OCI-LY1 (cell line): ENCODE results near the gene ANKS1A.
"Not testable (repeated sequence)": the region's sequence is repeated elsewhere in the genome, so short reads cannot be mapped to it uniquely, and the experiment has no call there.

Experiments
- H2AFZ ChIP-seq: fragments of 200-600 bp; sonication (generic), shearing (Covaris generic); 2 replicates; pipeline ENCODE4 v1.6.0; 2014; ENCODE audit warnings: antibody characterized with exemption, mild to moderate bottlenecking, low read length
- H3F3A ChIP-seq: fragments of 200-600 bp; sonication (generic), shearing (Covaris generic); 2 replicates; pipeline ENCODE4 v1.6.0; 2014; ENCODE audit warnings: mild to moderate bottlenecking, antibody characterized with exemption, low read length, moderate library complexity; ENCODE audit not compliant: insufficient read depth
- H3K27ac ChIP-seq: fragments of 200-600 bp; sonication (generic); 2 replicates; pipeline ENCODE4 v1.5.1; 2014; ENCODE audit warnings: low read length, mixed run types, mild to moderate bottlenecking, low read depth; ENCODE audit not compliant: poor library complexity, severe bottlenecking
- H3K27me3 ChIP-seq: fragments of 200-600 bp; sonication (generic); 2 replicates; pipeline ENCODE4 v1.6.0; 2014; ENCODE audit warnings: antibody characterized with exemption, mild to moderate bottlenecking, low read length, moderate library complexity; ENCODE audit not compliant: insufficient read depth
- H3K36me3 ChIP-seq: fragments of 200-600 bp; sonication (generic); 2 replicates; pipeline ENCODE4 v1.6.1; 2014; ENCODE audit warnings: mild to moderate bottlenecking, antibody characterized with exemption, low read length, moderate library complexity, mixed read lengths; ENCODE audit not compliant: insufficient read depth
- H3K4me1 ChIP-seq: fragments of 200-600 bp; sonication (generic); 2 replicates; pipeline ENCODE4 v1.5.1; 2014; ENCODE audit warnings: mild to moderate bottlenecking, low read length, moderate library complexity; ENCODE audit not compliant: insufficient read depth, severe bottlenecking
- H3K4me2 ChIP-seq: fragments of 200-600 bp; sonication (generic), shearing (Covaris generic); 2 replicates; pipeline ENCODE4 v1.6.1; 2014; ENCODE audit warnings: low read length
- H3K4me3 ChIP-seq: fragments of 200-600 bp; sonication (generic); 2 replicates; pipeline ENCODE4 v1.5.1; 2014; ENCODE audit warnings: low read length, low read depth, mild to moderate bottlenecking, mixed read lengths; ENCODE audit not compliant: poor library complexity, severe bottlenecking
- H3K79me2 ChIP-seq: fragments of 200-600 bp; shearing (Covaris generic); 2 replicates; pipeline ENCODE4 v1.6.1; 2016; ENCODE audit warnings: mixed run types, low read length, mixed read lengths; ENCODE audit not compliant: insufficient read depth
- H3K9ac ChIP-seq: fragments of 200-600 bp; sonication (generic), shearing (Covaris generic); 2 replicates; pipeline ENCODE4 v1.6.1; 2014; ENCODE audit warnings: mild to moderate bottlenecking, low read length, mixed read lengths
- H3K9me2 ChIP-seq: fragments of 200-600 bp; sonication (generic), shearing (Covaris generic); 2 replicates; pipeline ENCODE4 v1.6.1; 2014; ENCODE audit warnings: low read depth, mild to moderate bottlenecking, low read length, mixed read lengths
- H3K9me3 ChIP-seq: fragments of 200-600 bp; shearing (Covaris generic); 2 replicates; pipeline ENCODE4 v1.6.1; 2014; ENCODE audit warnings: low read length, mixed read lengths
- H4K20me1 ChIP-seq: fragments of 200-600 bp; sonication (generic), shearing (Covaris generic); 2 replicates; pipeline ENCODE4 v1.6.0; 2016; ENCODE audit warnings: mild to moderate bottlenecking, low read length; ENCODE audit not compliant: insufficient read depth
- EZH2 ChIP-seq: fragments of 200-600 bp; sonication (generic), shearing (Covaris generic); IDR thresholded peaks from 2 replicates; pipeline ENCODE4 v1.8.0; 2017; ENCODE audit warnings: borderline replicate concordance, mixed run types, mild to moderate bottlenecking, antibody characterized with exemption, low read length, moderate library complexity, mixed read lengths
- TF ChIP-seq, protein P1 (sequence below): fragments of 200-600 bp; sonication (generic), shearing (Covaris generic); IDR thresholded peaks from 2 replicates; pipeline ENCODE4 v1.5.1; 2017; ENCODE audit warnings: mild to moderate bottlenecking, antibody characterized with exemption, low read length, moderate library complexity, mixed read lengths

Gene ANKS1A

DNA sequence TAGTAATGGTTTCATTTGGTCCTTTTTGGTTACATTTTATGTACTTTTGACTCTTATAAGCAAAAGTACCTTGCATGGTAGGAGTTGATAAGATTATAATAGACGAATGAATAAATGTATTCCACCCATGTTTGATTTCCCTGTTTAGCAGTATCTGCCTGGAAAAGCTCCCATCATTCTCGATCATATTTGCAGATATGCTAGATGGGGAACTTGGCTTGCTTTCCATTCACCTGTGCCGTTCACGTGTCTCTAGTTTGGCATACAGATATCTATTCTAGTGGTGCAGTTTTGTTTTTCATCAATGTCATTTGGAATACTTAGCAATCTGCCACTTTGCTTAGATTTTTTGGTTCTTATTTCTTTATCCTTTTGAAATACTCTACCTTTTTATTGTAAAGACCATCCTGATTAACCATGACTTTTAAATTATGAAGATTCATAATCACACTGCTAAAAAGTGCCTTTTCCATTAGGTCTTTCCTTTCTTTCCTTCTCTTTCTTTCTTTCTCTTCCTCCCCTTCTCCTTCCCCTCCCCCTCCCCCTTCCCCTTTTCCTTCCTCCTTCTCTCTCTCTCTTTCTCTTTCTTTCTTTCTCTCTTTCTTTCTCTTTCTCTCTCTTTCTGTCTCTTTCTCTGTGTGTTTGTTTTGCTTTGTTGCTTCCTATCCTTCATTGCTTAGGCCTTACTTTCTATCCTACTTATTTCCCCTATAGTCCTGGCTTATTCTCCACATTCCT is 40.4 kb downstream of the ANKS1A start:
- H3K4me3 ChIP-seq, result no peak overlapping the region
- no peak overlapping the region for H3K9ac ChIP-seq
- no peak overlapping the region for H3K27ac ChIP-seq
- H2AFZ ChIP-seq, result no peak overlapping the region
- H3F3A ChIP-seq, result no peaks in the 10 kb centered on the region
- no peaks in the 10 kb centered on the region for H3K79me2 ChIP-seq
- no peak for TF ChIP-seq EZH2
- TF ChIP-seq, protein P1, sequence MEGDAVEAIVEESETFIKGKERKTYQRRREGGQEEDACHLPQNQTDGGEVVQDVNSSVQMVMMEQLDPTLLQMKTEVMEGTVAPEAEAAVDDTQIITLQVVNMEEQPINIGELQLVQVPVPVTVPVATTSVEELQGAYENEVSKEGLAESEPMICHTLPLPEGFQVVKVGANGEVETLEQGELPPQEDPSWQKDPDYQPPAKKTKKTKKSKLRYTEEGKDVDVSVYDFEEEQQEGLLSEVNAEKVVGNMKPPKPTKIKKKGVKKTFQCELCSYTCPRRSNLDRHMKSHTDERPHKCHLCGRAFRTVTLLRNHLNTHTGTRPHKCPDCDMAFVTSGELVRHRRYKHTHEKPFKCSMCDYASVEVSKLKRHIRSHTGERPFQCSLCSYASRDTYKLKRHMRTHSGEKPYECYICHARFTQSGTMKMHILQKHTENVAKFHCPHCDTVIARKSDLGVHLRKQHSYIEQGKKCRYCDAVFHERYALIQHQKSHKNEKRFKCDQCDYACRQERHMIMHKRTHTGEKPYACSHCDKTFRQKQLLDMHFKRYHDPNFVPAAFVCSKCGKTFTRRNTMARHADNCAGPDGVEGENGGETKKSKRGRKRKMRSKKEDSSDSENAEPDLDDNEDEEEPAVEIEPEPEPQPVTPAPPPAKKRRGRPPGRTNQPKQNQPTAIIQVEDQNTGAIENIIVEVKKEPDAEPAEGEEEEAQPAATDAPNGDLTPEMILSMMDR, result no peak
- no peak overlapping the region for H3K4me2 ChIP-seq
- no peaks in the 10 kb centered on the region for H3K4me1 ChIP-seq
- no peaks in the 10 kb centered on the region for H3K9me2 ChIP-seq
- no peaks in the 10 kb centered on the region for H3K9me3 ChIP-seq
- no peaks in the 10 kb centered on the region for H3K36me3 ChIP-seq
- H4K20me1 ChIP-seq, result no peaks in the 10 kb centered on the region; the same call in 1 of the 2 replicates
- H3K27me3 ChIP-seq, result no peaks in the 10 kb centered on the region

DNA sequence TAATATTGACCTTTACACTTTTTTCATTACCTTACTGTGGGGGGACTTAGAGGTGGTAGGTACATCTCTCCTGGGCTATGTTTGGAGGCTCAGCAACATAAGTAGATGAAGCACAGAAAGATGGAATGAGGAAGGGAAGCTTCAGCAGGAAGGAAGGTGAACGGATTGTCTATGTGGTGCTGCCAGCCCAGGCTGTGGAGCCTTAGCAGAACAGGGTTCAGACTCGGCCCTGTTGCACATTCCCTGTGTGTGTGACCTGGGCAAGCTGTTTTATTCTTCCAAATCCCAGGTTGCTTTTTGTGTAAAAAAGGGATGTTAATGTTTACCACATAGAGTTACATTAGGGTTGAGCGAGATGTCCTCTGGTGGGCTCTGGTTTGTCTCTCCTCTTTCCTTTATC is 41.2 kb downstream of the ANKS1A start:
- H4K20me1 ChIP-seq, result no peaks in the 10 kb centered on the region; the same call in 1 of the 2 replicates
- H3K9ac ChIP-seq, result no peak overlapping the region
- no peaks in the 10 kb centered on the region for H3K4me1 ChIP-seq
- no peak overlapping the region for H3K27ac ChIP-seq
- H3K27me3 ChIP-seq, result no peaks in the 10 kb centered on the region
- TF ChIP-seq, protein P1, result no peak
- no peak for TF ChIP-seq EZH2
- H3F3A ChIP-seq, result no peaks in the 10 kb centered on the region
- H3K9me3 ChIP-seq, result no peaks in the 10 kb centered on the region
- H3K36me3 ChIP-seq, result no peaks in the 10 kb centered on the region
- H3K9me2 ChIP-seq, result no peaks in the 10 kb centered on the region
- H3K4me2 ChIP-seq, result no peak overlapping the region
- no peak overlapping the region for H3K4me3 ChIP-seq
- H2AFZ ChIP-seq, result no peak overlapping the region
- H3K79me2 ChIP-seq, result no peaks in the 10 kb centered on the region

DNA sequence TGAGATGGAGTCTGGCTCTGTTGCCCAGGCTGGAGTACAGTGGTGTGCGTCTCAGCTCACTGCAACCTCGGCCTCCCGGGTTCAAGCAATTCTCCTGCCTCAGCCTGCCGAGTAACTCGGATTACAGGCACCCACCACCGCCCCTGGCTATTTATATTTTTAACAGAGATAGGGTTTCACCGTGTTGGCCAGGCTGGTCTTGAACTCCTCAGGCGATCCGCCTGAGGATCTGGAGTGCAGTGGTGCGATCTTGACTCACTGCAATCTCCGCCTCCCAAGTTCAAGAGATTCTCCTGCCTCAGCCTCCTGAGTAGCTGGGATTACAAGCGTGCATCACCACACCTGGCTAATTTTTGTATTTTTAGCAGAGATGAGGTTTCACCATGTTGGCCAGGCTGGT is 43.1 kb downstream of the ANKS1A start:
- H3K4me1 ChIP-seq, H4K20me1 ChIP-seq, H3K27me3 ChIP-seq, H3K36me3 ChIP-seq, H3K9me2 ChIP-seq, H3K79me2 ChIP-seq, H3K4me2 ChIP-seq, H2AFZ ChIP-seq, H3K9ac ChIP-seq, H3K27ac ChIP-seq, H3K4me3 ChIP-seq, H3K9me3 ChIP-seq, H3F3A ChIP-seq: not testable (repeated sequence)

DNA sequence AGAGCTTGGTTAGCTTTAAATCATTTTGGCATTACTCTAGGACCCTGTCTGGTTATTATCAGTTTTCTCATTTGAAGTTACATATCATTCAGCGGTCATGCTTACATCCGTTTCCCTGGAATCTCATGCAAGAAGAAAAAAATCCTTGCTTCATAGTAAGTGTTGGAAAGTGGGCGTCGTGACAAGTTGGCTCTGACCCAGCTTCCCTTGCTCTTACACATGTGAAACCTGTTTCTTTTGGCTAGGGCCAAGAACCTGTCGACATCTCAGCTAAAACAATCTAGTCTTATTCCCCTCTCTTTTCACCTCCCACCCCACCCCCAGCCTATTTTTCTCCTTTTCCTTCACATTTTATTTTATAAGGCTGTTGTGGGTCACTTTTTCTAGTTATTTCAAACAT is 45.5 kb downstream of the ANKS1A start:
- Histone ChIP-seq H3K36me3 (no peaks in the 10 kb centered on the region), H3K27me3 (no peaks in the 10 kb centered on the region), H4K20me1 (no peaks in the 10 kb centered on the region), H2AFZ (no peak overlapping the region), H3K4me2 (no peak overlapping the region), H3F3A (no peaks in the 10 kb centered on the region), H3K4me1 (no peaks in the 10 kb centered on the region), H3K27ac (no peak overlapping the region), H3K79me2 (no peaks in the 10 kb centered on the region), H3K9ac (no peak overlapping the region), H3K9me3 (no peaks in the 10 kb centered on the region), H3K4me3 (no peak overlapping the region), H3K9me2 (no peaks in the 10 kb centered on the region)
- TF ChIP-seq EZH2, result no peak
- TF ChIP-seq, protein P1, result no peak
